ENCODE results near the gene OSGEP. TPM values are rescaled to one million over a fixed set of nuclear protein-coding genes. Genes with fewer than 3 reads are reported as not detected.

The OSGEP gene
- 22.5 TPM for polyA plus RNA-seq (2013, experiment 1 of 2)
- 23.3 TPM for polyA plus RNA-seq (2013, experiment 2 of 2)

- Histone ChIP-seq H3K56ac (ENCODE audit: low read length) (peak within 1 kb of the TSS; percentile 95), H3K79me1 (ENCODE audit: low read length) (peaks cover 10% of the 10 kb centered on the region), H4K8ac (ENCODE audit: low read depth, low read length) (no peak within 1 kb of the TSS), H3K4ac (ENCODE audit: low read depth, low read length) (peak within 1 kb of the TSS; percentile 92), H4K5ac (ENCODE audit: low read length) (peak within 1 kb of the TSS; percentile 62), H2BK5ac (ENCODE audit: low read length) (peak within 1 kb of the TSS; percentile 38), H3K4me2 (ENCODE audit: low read length) (peak within 1 kb of the TSS; percentile 88), H3K9ac (ENCODE audit: low read length) (peak within 1 kb of the TSS; percentile 96), H3K23ac (ENCODE audit: low read length) (peak within 1 kb of the TSS; percentile 11), H3K18ac (ENCODE audit: low read length) (peak within 1 kb of the TSS; percentile 5), H3K79me2 (ENCODE audit: control insufficient read depth, insufficient read depth, low read length) (peaks cover 27% of the 10 kb centered on the region), H2BK15ac (replicated peaks; ENCODE audit: low read depth) (no peak within 1 kb of the TSS), H3K27ac (ENCODE audit: low read depth, low read length) (peak within 1 kb of the TSS; percentile 94), H2AK5ac (ENCODE audit: low read length) (peak within 1 kb of the TSS; percentile 10), H3K4me1 (ENCODE audit: control insufficient read depth, low read depth, low read length) (no peaks in the 10 kb centered on the region), H3K4me3 (ENCODE audit: low read length) (peak within 1 kb of the TSS; percentile 94), H3K36me3 (ENCODE audit: control insufficient read depth, insufficient read depth, low read length) (peaks cover 10% of the 10 kb centered on the region), H3K27me3 (ENCODE audit: insufficient read depth, low read length, poor library complexity) (no peaks in the 10 kb centered on the region), H2BK120ac (ENCODE audit: low read depth, low read length) (no peak within 1 kb of the TSS)
- DNase-seq = peak; percentile 100
- WGBS (ENCODE audit: extremely low coverage, insufficient coverage, low lambda C conversion rate) = no CpG with 5 or more reads among the region's 56 CpGs
Measured at GRCh38 chr14:20454516-20455354, at the start of gene OSGEP, which contains the start of gene APEX1. OSGEP (minus strand) TSS chr14:20454812; CDS start chr14:20454683, 129 bp downstream. APEX1 (plus strand) TSS chr14:20455226; CDS start chr14:20455646, 420 bp downstream.

- WGBS (ENCODE audit: extremely low coverage, insufficient coverage, low lambda C conversion rate) = no CpG with 5 or more reads among the region's 6 CpGs
- Histone ChIP-seq H3K23ac (ENCODE audit: low read length) (no peak overlapping the region), H3K4ac (ENCODE audit: low read depth, low read length) (no peak overlapping the region), H4K5ac (ENCODE audit: low read length) (no peak overlapping the region), H4K8ac (ENCODE audit: low read depth, low read length) (no peak overlapping the region), H3K27me3 (ENCODE audit: insufficient read depth, low read length, poor library complexity) (no peaks in the 10 kb centered on the region), H3K9ac (ENCODE audit: low read length) (no peak overlapping the region), H3K27ac (ENCODE audit: low read depth, low read length) (no peak overlapping the region), H3K79me2 (ENCODE audit: control insufficient read depth, insufficient read depth, low read length) (no peaks in the 10 kb centered on the region), H3K4me1 (ENCODE audit: control insufficient read depth, low read depth, low read length) (peaks cover 2% of the 10 kb centered on the region), H2BK15ac (replicated peaks; ENCODE audit: low read depth) (no peak overlapping the region), H2AK5ac (ENCODE audit: low read length) (no peak overlapping the region), H3K36me3 (ENCODE audit: control insufficient read depth, insufficient read depth, low read length) (no peaks in the 10 kb centered on the region), H3K18ac (ENCODE audit: low read length) (no peak overlapping the region), H2BK5ac (ENCODE audit: low read length) (no peak overlapping the region), H3K79me1 (ENCODE audit: low read length) (no peaks in the 10 kb centered on the region), H2BK120ac (ENCODE audit: low read depth, low read length) (no peak overlapping the region), H3K56ac (ENCODE audit: low read length) (no peak overlapping the region), H3K4me2 (ENCODE audit: low read length) (no peak overlapping the region), H3K4me3 (ENCODE audit: low read length) (no peak overlapping the region)
- DNase-seq = no peak
Measured at GRCh38 chr14:20503898-20504297, 49.3 kb upstream of the OSGEP start.

- Histone ChIP-seq H3K79me2 (ENCODE audit: control insufficient read depth, insufficient read depth, low read length) (no peaks in the 10 kb centered on the region), H2BK15ac (replicated peaks; ENCODE audit: low read depth) (no peak overlapping the region), H3K27me3 (ENCODE audit: insufficient read depth, low read length, poor library complexity) (no peaks in the 10 kb centered on the region), H3K36me3 (ENCODE audit: control insufficient read depth, insufficient read depth, low read length) (no peaks in the 10 kb centered on the region), H3K27ac (ENCODE audit: low read depth, low read length) (no peak overlapping the region), H2AK5ac (ENCODE audit: low read length) (no peak overlapping the region), H4K5ac (ENCODE audit: low read length) (no peak overlapping the region), H3K4me1 (ENCODE audit: control insufficient read depth, low read depth, low read length) (peaks cover 5% of the 10 kb centered on the region), H3K4ac (ENCODE audit: low read depth, low read length) (no peak overlapping the region), H2BK5ac (ENCODE audit: low read length) (no peak overlapping the region), H3K4me2 (ENCODE audit: low read length) (no peak overlapping the region), H3K18ac (ENCODE audit: low read length) (no peak overlapping the region), H3K79me1 (ENCODE audit: low read length) (no peaks in the 10 kb centered on the region), H3K56ac (ENCODE audit: low read length) (no peak overlapping the region), H3K9ac (ENCODE audit: low read length) (no peak overlapping the region), H3K4me3 (ENCODE audit: low read length) (no peak overlapping the region), H3K23ac (ENCODE audit: low read length) (no peak overlapping the region), H4K8ac (ENCODE audit: low read depth, low read length) (no peak overlapping the region), H2BK120ac (ENCODE audit: low read depth, low read length) (no peak overlapping the region)
- no peak for DNase-seq
- WGBS (ENCODE audit: extremely low coverage, insufficient coverage, low lambda C conversion rate) = no CpG with 5 or more reads among the region's 2 CpGs
Measured at GRCh38 chr14:20501346-20501745, 46.7 kb upstream of the OSGEP start.

- Histone ChIP-seq H3K18ac (ENCODE audit: low read length) (peak overlapping the region; percentile 91), H3K27ac (ENCODE audit: low read depth, low read length) (no peak overlapping the region), H3K4ac (ENCODE audit: low read depth, low read length) (no peak overlapping the region), H2BK5ac (ENCODE audit: low read length) (no peak overlapping the region), H3K4me3 (ENCODE audit: low read length) (no peak overlapping the region), H3K27me3 (ENCODE audit: insufficient read depth, low read length, poor library complexity) (no peaks in the 10 kb centered on the region), H2BK120ac (ENCODE audit: low read depth, low read length) (peak overlapping the region; percentile 78), H4K8ac (ENCODE audit: low read depth, low read length) (peak overlapping the region; percentile 40), H2AK5ac (ENCODE audit: low read length) (no peak overlapping the region), H3K23ac (ENCODE audit: low read length) (no peak overlapping the region), H2BK15ac (replicated peaks; ENCODE audit: low read depth) (no peak overlapping the region), H3K4me2 (ENCODE audit: low read length) (no peak overlapping the region), H3K56ac (ENCODE audit: low read length) (peak overlapping the region; percentile 43), H4K5ac (ENCODE audit: low read length) (no peak overlapping the region), H3K36me3 (ENCODE audit: control insufficient read depth, insufficient read depth, low read length) (no peaks in the 10 kb centered on the region), H3K4me1 (ENCODE audit: control insufficient read depth, low read depth, low read length) (peaks cover 5% of the 10 kb centered on the region), H3K9ac (ENCODE audit: low read length) (no peak overlapping the region), H3K79me1 (ENCODE audit: low read length) (no peaks in the 10 kb centered on the region), H3K79me2 (ENCODE audit: control insufficient read depth, insufficient read depth, low read length) (no peaks in the 10 kb centered on the region)
- no CpG with 5 or more reads among the region's 5 CpGs for WGBS (ENCODE audit: extremely low coverage, insufficient coverage, low lambda C conversion rate)
- DNase-seq = no peak
Measured at GRCh38 chr14:20499881-20500280, 45.3 kb upstream of the OSGEP start.

GRCh38 chr14:20499108-20499507 is 44.5 kb upstream of the OSGEP start:
- H3K4me1 ChIP-seq (ENCODE audit: control insufficient read depth, low read depth, low read length) = peaks cover 5% of the 10 kb centered on the region
- H3K56ac ChIP-seq (ENCODE audit: low read length) = no peak overlapping the region
- H3K23ac ChIP-seq (ENCODE audit: low read length) = no peak overlapping the region
- no peak overlapping the region for H2AK5ac ChIP-seq (ENCODE audit: low read length)
- no peak overlapping the region for H2BK5ac ChIP-seq (ENCODE audit: low read length)
- H4K8ac ChIP-seq (ENCODE audit: low read depth, low read length) = no peak overlapping the region
- no peak overlapping the region for H2BK120ac ChIP-seq (ENCODE audit: low read depth, low read length)
- H3K4me3 ChIP-seq (ENCODE audit: low read length) = no peak overlapping the region
- no peaks in the 10 kb centered on the region for H3K36me3 ChIP-seq (ENCODE audit: control insufficient read depth, insufficient read depth, low read length)
- no peaks in the 10 kb centered on the region for H3K79me2 ChIP-seq (ENCODE audit: control insufficient read depth, insufficient read depth, low read length)
- no peak overlapping the region for H4K5ac ChIP-seq (ENCODE audit: low read length)
- no peak overlapping the region for H3K9ac ChIP-seq (ENCODE audit: low read length)
- no CpG with 5 or more reads among the region's 4 CpGs for WGBS (ENCODE audit: extremely low coverage, insufficient coverage, low lambda C conversion rate)
- no peaks in the 10 kb centered on the region for H3K27me3 ChIP-seq (ENCODE audit: insufficient read depth, low read length, poor library complexity)
- no peak overlapping the region for H3K4me2 ChIP-seq (ENCODE audit: low read length)
- H3K79me1 ChIP-seq (ENCODE audit: low read length) = no peaks in the 10 kb centered on the region
- peak; percentile 75 for DNase-seq
- H3K4ac ChIP-seq (ENCODE audit: low read depth, low read length) = no peak overlapping the region
- no peak overlapping the region for H3K27ac ChIP-seq (ENCODE audit: low read depth, low read length)
- no peak overlapping the region for H2BK15ac ChIP-seq (replicated peaks; ENCODE audit: low read depth)
- no peak overlapping the region for H3K18ac ChIP-seq (ENCODE audit: low read length)
